ENCODE measurements around the gene ERC2. TPM values are rescaled to one million over a fixed set of nuclear protein-coding genes. Genes with fewer than 3 reads are reported as not detected.

The ERC2 gene
- total RNA-seq, 1 donor from 2014 or later = 7.4 TPM

GRCh38 chr3:56302417-56302816 is 165.8 kb downstream of the ERC2 start:
- Histone ChIP-seq H2AFZ (ENCODE audit: low read depth, low read length) (no peak overlapping the region), H3K9ac (ENCODE audit: low read length) (no peak overlapping the region), H3K9me3 (ENCODE audit: insufficient read depth, low read depth, low read length) (no peaks in the 10 kb centered on the region), H4K20me1 (ENCODE audit: insufficient read depth, low read length) (no peaks in the 10 kb centered on the region), H3K4me1 (ENCODE audit: insufficient read depth, low read length) (peaks cover 2% of the 10 kb centered on the region), H3K27me3 (ENCODE audit: insufficient read depth, low read length) (peaks cover 27% of the 10 kb centered on the region), H3K4me2 (ENCODE audit: low read length) (no peak overlapping the region), H3K79me2 (ENCODE audit: insufficient read depth, low read length) (no peaks in the 10 kb centered on the region), H3K27ac (ENCODE audit: low read depth, low read length) (no peak overlapping the region), H3K4me3 (ENCODE audit: insufficient read depth, low read depth, low read length) (no peak overlapping the region), H3K36me3 (ENCODE audit: insufficient read depth, low read length) (no peaks in the 10 kb centered on the region)
- Mint-ChIP-seq H3K27ac (ENCODE audit: unreplicated experiment) (no peak overlapping the region), H3K36me3 (ENCODE audit: low read depth, unreplicated experiment) (no peaks in the 10 kb centered on the region), H3K9me3 (ENCODE audit: unreplicated experiment) (no peaks in the 10 kb centered on the region), H3K27me3 (ENCODE audit: low read depth, unreplicated experiment) (no peaks in the 10 kb centered on the region), H3K4me1 (ENCODE audit: low read depth, unreplicated experiment) (peaks cover 6% of the 10 kb centered on the region), H3K4me3 (ENCODE audit: unreplicated experiment) (no peak overlapping the region)
- TF ChIP-seq, protein P1, sequence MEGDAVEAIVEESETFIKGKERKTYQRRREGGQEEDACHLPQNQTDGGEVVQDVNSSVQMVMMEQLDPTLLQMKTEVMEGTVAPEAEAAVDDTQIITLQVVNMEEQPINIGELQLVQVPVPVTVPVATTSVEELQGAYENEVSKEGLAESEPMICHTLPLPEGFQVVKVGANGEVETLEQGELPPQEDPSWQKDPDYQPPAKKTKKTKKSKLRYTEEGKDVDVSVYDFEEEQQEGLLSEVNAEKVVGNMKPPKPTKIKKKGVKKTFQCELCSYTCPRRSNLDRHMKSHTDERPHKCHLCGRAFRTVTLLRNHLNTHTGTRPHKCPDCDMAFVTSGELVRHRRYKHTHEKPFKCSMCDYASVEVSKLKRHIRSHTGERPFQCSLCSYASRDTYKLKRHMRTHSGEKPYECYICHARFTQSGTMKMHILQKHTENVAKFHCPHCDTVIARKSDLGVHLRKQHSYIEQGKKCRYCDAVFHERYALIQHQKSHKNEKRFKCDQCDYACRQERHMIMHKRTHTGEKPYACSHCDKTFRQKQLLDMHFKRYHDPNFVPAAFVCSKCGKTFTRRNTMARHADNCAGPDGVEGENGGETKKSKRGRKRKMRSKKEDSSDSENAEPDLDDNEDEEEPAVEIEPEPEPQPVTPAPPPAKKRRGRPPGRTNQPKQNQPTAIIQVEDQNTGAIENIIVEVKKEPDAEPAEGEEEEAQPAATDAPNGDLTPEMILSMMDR (IDR thresholded peaks at IDR 0.05; ENCODE audit: insufficient read depth, low read depth, low read length) = no peak
- TF ChIP-seq EZH2 (IDR thresholded peaks at IDR 0.05; ENCODE audit: insufficient read depth, low read length) = no peak
- FAIRE-seq (no peak), DNase-seq (ENCODE audit: low read depth) (no peak)

- no peaks in the 10 kb centered on the region for H3K9me3 Mint-ChIP-seq (ENCODE audit: unreplicated experiment)
- TF ChIP-seq, protein P1 (IDR thresholded peaks at IDR 0.05; ENCODE audit: insufficient read depth, low read depth, low read length) = no peak
- TF ChIP-seq EZH2 (IDR thresholded peaks at IDR 0.05; ENCODE audit: insufficient read depth, low read length) = no peak
Observed at GRCh38 chr3:56297281-56297840, 170.9 kb downstream of the ERC2 start.

GRCh38 chr3:56296361-56296760 is 171.9 kb downstream of the ERC2 start:
- peak overlapping the region; percentile 36 for H3K27ac Mint-ChIP-seq (ENCODE audit: unreplicated experiment)
- no peak overlapping the region for H3K4me3 ChIP-seq (ENCODE audit: insufficient read depth, low read depth, low read length)
- peaks cover 5% of the 10 kb centered on the region for H3K4me1 Mint-ChIP-seq (ENCODE audit: low read depth, unreplicated experiment)
- H3K27me3 Mint-ChIP-seq (ENCODE audit: low read depth, unreplicated experiment) = no peaks in the 10 kb centered on the region
- no peak overlapping the region for H3K9ac ChIP-seq (ENCODE audit: low read length)
- H3K79me2 ChIP-seq (ENCODE audit: insufficient read depth, low read length) = no peaks in the 10 kb centered on the region
- no peak for DNase-seq (ENCODE audit: low read depth)
- H3K4me1 ChIP-seq (ENCODE audit: insufficient read depth, low read length) = no peaks in the 10 kb centered on the region
- H3K9me3 ChIP-seq (ENCODE audit: insufficient read depth, low read depth, low read length) = no peaks in the 10 kb centered on the region
- H3K36me3 ChIP-seq (ENCODE audit: insufficient read depth, low read length) = no peaks in the 10 kb centered on the region
- H3K36me3 Mint-ChIP-seq (ENCODE audit: low read depth, unreplicated experiment) = no peaks in the 10 kb centered on the region
- TF ChIP-seq, protein P1 (IDR thresholded peaks at IDR 0.05; ENCODE audit: insufficient read depth, low read depth, low read length) = no peak
- no peak for TF ChIP-seq EZH2 (IDR thresholded peaks at IDR 0.05; ENCODE audit: insufficient read depth, low read length)
- no peak overlapping the region for H2AFZ ChIP-seq (ENCODE audit: low read depth, low read length)
- no peak overlapping the region for H3K4me2 ChIP-seq (ENCODE audit: low read length)
- peaks cover 46% of the 10 kb centered on the region for H3K27me3 ChIP-seq (ENCODE audit: insufficient read depth, low read length)
- no peak for FAIRE-seq
- no peak overlapping the region for H3K4me3 Mint-ChIP-seq (ENCODE audit: unreplicated experiment)
- H3K9me3 Mint-ChIP-seq (ENCODE audit: unreplicated experiment) = no peaks in the 10 kb centered on the region
- no peak overlapping the region for H3K27ac ChIP-seq (ENCODE audit: low read depth, low read length)
- H4K20me1 ChIP-seq (ENCODE audit: insufficient read depth, low read length) = no peaks in the 10 kb centered on the region

More at GRCh38 chr3:56297281-56297840, 170.9 kb downstream of the ERC2 start:
- H3K36me3 ChIP-seq (ENCODE audit: insufficient read depth, low read length) = no peaks in the 10 kb centered on the region
- no peak overlapping the region for H3K9ac ChIP-seq (ENCODE audit: low read length)
- H3K79me2 ChIP-seq (ENCODE audit: insufficient read depth, low read length) = no peaks in the 10 kb centered on the region
- peaks cover 50% of the 10 kb centered on the region for H3K27me3 ChIP-seq (ENCODE audit: insufficient read depth, low read length)
- DNase-seq (ENCODE audit: low read depth) (no peak), FAIRE-seq (no peak)
- Mint-ChIP-seq H3K4me3 (ENCODE audit: unreplicated experiment) (no peak overlapping the region), H3K36me3 (ENCODE audit: low read depth, unreplicated experiment) (no peaks in the 10 kb centered on the region), H3K27me3 (ENCODE audit: low read depth, unreplicated experiment) (no peaks in the 10 kb centered on the region), H3K27ac (ENCODE audit: unreplicated experiment) (no peak overlapping the region), H3K4me1 (ENCODE audit: low read depth, unreplicated experiment) (peaks cover 4% of the 10 kb centered on the region)
- H3K4me2 ChIP-seq (ENCODE audit: low read length) = no peak overlapping the region
- no peaks in the 10 kb centered on the region for H3K4me1 ChIP-seq (ENCODE audit: insufficient read depth, low read length)
- no peak overlapping the region for H3K4me3 ChIP-seq (ENCODE audit: insufficient read depth, low read depth, low read length)
- H2AFZ ChIP-seq (ENCODE audit: low read depth, low read length) = no peak overlapping the region
- H3K27ac ChIP-seq (ENCODE audit: low read depth, low read length) = no peak overlapping the region
- H4K20me1 ChIP-seq (ENCODE audit: insufficient read depth, low read length) = no peaks in the 10 kb centered on the region
- H3K9me3 ChIP-seq (ENCODE audit: insufficient read depth, low read depth, low read length) = no peaks in the 10 kb centered on the region

Measured in astrocyte (in vitro differentiated cells and primary cell).